Natural killer cell treated with Interleukin-12 subunit alpha and Interleukin-12 subunit beta and Interleukin-15 and Interleukin-18, amount 100 ng/mL, for 72 hours (primary cell): ENCODE results near the gene GABRA4. TPM values are rescaled to one million over a fixed set of nuclear protein-coding genes. Genes with fewer than 3 reads are reported as not detected.

Experiments
- ATAC-seq, 2 donors: fragments of 150-1000 bp; cut with Tn5 transposase in 1 of 2; sonication (Bioruptor Pico), chemical (Tn5 transposase) in 1 of 2; 2 replicates each; pipeline ENCODE4 v1.10.0; 2021
- DNase-seq: peaks from one replicate; pipeline ENCODE4 v3.0.0; 2022; ENCODE audit warnings: low spot score
- H3K27ac Mint-ChIP-seq, 2 donors: 1 replicate in 1 of 2; 2 replicates in 1 of 2; pipeline ENCODE4 v1.8.0; 2022; ENCODE audit warnings: mixed read lengths in 2 of 2, mild to moderate bottlenecking in 1 of 2, moderate library complexity in 1 of 2
- H3K27me3 Mint-ChIP-seq, 2 donors: 1 replicate in 1 of 2; 2 replicates in 1 of 2; pipeline ENCODE4 v1.8.0; 2022; ENCODE audit warnings: mixed read lengths in 2 of 2
- H3K36me3 Mint-ChIP-seq: one replicate; pipeline ENCODE4 v1.8.0; 2022; ENCODE audit warnings: mixed read lengths
- H3K4me1 Mint-ChIP-seq, 2 donors: 1 replicate in 1 of 2; 2 replicates in 1 of 2; pipeline ENCODE4 v1.8.0; 2022; ENCODE audit warnings: low read depth in 2 of 2, mixed read lengths in 2 of 2, mild to moderate bottlenecking in 1 of 2
- H3K4me3 Mint-ChIP-seq: one replicate; pipeline ENCODE4 v1.8.0; 2022; ENCODE audit warnings: mixed read lengths
- H3K9me3 Mint-ChIP-seq: 2 replicates; pipeline ENCODE4 v1.8.0; 2022; ENCODE audit warnings: mixed read lengths
- total RNA-seq, 2 donors: library from RNA; stranded (reverse); gene quantifications; one replicate each; pipeline ENCODE4 v1.2.3, GENCODE V29; 2022

Gene GABRA4
- total RNA-seq, 2 donors from 2014 or later, result not detected

GRCh38 chr4:47002580-47002979 lies 9.2 kb upstream of the GABRA4 start:
- no peak for ATAC-seq
- Mint-ChIP-seq H3K36me3 (no peaks in the 10 kb centered on the region), H3K27me3 (peaks cover 2 to 6% of the 10 kb centered on the region in 2 donors), H3K27ac (no peak overlapping the region), H3K9me3 (no peaks in the 10 kb centered on the region), H3K4me3 (no peak overlapping the region), H3K4me1 (no peaks in the 10 kb centered on the region)
- no peak for DNase-seq

GRCh38 chr4:47000406-47000805 lies 7.0 kb upstream of the GABRA4 start:
- no peak overlapping the region for H3K4me3 Mint-ChIP-seq
- ATAC-seq (no peak), DNase-seq (no peak)
- H3K27me3 Mint-ChIP-seq, result peaks cover 10 to 17% of the 10 kb centered on the region in 2 donors
- no peak overlapping the region for H3K27ac Mint-ChIP-seq
- no peaks in the 10 kb centered on the region for H3K4me1 Mint-ChIP-seq
- H3K9me3 Mint-ChIP-seq, result no peaks in the 10 kb centered on the region
- no peaks in the 10 kb centered on the region for H3K36me3 Mint-ChIP-seq

DNA sequence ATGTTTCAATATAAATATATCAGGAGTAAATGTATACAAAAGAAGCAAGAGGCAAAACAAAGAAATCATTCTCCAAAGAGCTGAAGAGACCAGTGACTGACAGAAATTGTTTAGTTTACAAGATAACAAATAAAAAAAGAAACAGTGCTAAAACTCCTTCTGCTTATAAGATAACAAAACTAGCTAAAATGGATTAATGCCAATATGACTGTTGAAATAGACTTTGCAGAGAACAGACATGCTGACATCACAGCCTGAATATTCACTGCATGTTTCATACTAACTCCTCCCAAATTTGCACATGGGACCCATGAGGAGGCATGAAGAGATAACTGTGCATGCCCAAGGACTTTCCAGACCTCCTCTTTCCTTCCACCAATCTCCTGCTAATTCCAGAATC lies 6.2 kb upstream of the GABRA4 start:
- Mint-ChIP-seq H3K9me3 (no peaks in the 10 kb centered on the region), H3K27ac (no peak overlapping the region), H3K27me3 (peaks cover 18 to 25% of the 10 kb centered on the region in 2 donors), H3K4me3 (no peak overlapping the region), H3K36me3 (no peaks in the 10 kb centered on the region), H3K4me1 (peaks cover under 1% of the 10 kb centered on the region in 2 donors)
- ATAC-seq (no peak), DNase-seq (no peak)

DNA sequence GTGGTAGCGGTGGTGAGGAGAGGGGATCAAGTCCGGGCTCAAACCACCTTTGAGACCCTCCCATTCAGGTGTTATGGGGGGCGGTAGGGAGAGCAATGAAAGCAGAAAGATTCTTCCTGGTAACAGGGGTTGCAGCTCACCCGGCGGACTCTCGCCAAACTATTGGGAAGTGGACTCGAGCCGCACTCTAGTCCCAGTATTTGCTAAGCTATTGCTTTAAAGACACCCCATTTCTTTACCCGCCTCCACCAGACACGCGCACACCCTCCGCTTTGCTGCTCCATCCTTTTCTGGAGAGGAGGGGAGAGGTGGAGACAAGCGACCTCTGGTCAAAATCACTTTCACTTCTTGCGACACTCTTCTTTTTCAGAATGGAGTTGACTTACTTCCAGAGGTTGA lies 625 bp upstream of the GABRA4 start:
- ATAC-seq, result no peak

GRCh38 chr4:46992338-46992737 lies 1.0 kb downstream of the GABRA4 start:
- peaks cover 14 to 15% of the 10 kb centered on the region in 2 donors for H3K4me1 Mint-ChIP-seq
- no peaks in the 10 kb centered on the region for H3K9me3 Mint-ChIP-seq
- ATAC-seq (no peak), DNase-seq (no peak)
- peaks cover 31 to 51% of the 10 kb centered on the region in 2 donors for H3K27me3 Mint-ChIP-seq
- H3K27ac Mint-ChIP-seq, result no peak overlapping the region
- H3K36me3 Mint-ChIP-seq, result no peaks in the 10 kb centered on the region
- H3K4me3 Mint-ChIP-seq, result peak overlapping the region; percentile 34

More for the DNA sequence above, 625 bp upstream of the GABRA4 start:
- DNase-seq, result no peak
- Mint-ChIP-seq H3K9me3 (no peaks in the 10 kb centered on the region), H3K4me3 (peak overlapping the region; percentile 11), H3K27me3 (peaks cover 34 to 56% of the 10 kb centered on the region in 2 donors), H3K27ac (no peak overlapping the region), H3K36me3 (no peaks in the 10 kb centered on the region), H3K4me1 (peaks cover 14 to 15% of the 10 kb centered on the region in 2 donors)

DNA sequence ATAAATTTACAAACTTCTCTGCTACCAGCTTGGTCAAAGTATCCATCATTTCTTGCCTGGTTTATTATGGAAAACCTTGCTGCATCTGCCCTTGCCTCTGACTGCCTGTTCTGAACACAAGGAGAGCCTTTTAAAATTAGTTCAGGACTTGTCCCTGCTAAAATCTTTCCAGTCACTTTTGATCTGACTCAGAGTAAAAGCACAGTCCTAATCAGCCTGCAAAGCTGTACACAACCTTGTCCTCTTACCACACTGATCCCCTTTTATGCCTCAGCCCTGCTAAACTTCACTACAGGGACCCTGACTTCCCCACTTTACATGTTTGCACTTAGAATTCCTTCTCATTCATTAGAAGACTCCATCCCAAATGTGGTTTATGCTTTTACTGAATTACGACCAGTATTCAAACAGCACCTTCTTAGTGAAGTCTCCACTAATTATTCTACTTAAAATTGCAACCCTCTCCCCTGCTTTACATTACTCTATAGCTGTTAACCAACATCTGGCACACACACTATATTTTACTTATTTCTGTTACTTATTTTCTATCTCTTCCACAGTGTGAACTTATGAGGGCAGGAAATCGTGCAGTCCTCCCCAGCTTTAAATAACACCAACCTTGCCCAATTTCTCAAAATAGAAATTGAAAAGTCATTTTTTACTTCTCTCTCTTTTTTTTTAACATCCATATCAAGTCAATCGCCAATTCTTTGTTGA lies 6.3 kb downstream of the GABRA4 start:
- peaks cover 6 to 15% of the 10 kb centered on the region in 2 donors for H3K27me3 Mint-ChIP-seq
- H3K4me1 Mint-ChIP-seq, result peaks cover under 1% of the 10 kb centered on the region in 2 donors
- ATAC-seq, result no peak
- no peak overlapping the region for H3K27ac Mint-ChIP-seq
- no peak overlapping the region for H3K4me3 Mint-ChIP-seq
- no peaks in the 10 kb centered on the region for H3K9me3 Mint-ChIP-seq
- DNase-seq, result no peak
- no peaks in the 10 kb centered on the region for H3K36me3 Mint-ChIP-seq

GRCh38 chr4:46984781-46985180 lies 8.6 kb downstream of the GABRA4 start:
- ATAC-seq, result no peak

GRCh38 chr4:46980851-46981250 lies 12.5 kb downstream of the GABRA4 start:
- DNase-seq (no peak), ATAC-seq (no peak)
- no peak overlapping the region for H3K27ac Mint-ChIP-seq
- no peak overlapping the region for H3K4me3 Mint-ChIP-seq
- H3K27me3 Mint-ChIP-seq, result peaks cover 21 to 26% of the 10 kb centered on the region in 2 donors
- no peaks in the 10 kb centered on the region for H3K9me3 Mint-ChIP-seq
- H3K4me1 Mint-ChIP-seq, result peaks cover 0 to 3% of the 10 kb centered on the region in 2 donors
- no peaks in the 10 kb centered on the region for H3K36me3 Mint-ChIP-seq

More at GRCh38 chr4:46984781-46985180, 8.6 kb downstream of the GABRA4 start:
- no peaks in the 10 kb centered on the region for H3K9me3 Mint-ChIP-seq
- peaks cover 7 to 16% of the 10 kb centered on the region in 2 donors for H3K27me3 Mint-ChIP-seq
- no peak for DNase-seq
- no peaks in the 10 kb centered on the region for H3K36me3 Mint-ChIP-seq
- H3K4me1 Mint-ChIP-seq, result no peaks in the 10 kb centered on the region
- no peak overlapping the region for H3K27ac Mint-ChIP-seq
- no peak overlapping the region for H3K4me3 Mint-ChIP-seq

GRCh38 chr4:46979726-46980125 lies 13.7 kb downstream of the GABRA4 start:
- Mint-ChIP-seq H3K36me3 (no peaks in the 10 kb centered on the region), H3K27ac (no peak overlapping the region), H3K27me3 (peaks cover 24 to 37% of the 10 kb centered on the region in 2 donors), H3K9me3 (no peaks in the 10 kb centered on the region), H3K4me3 (no peak overlapping the region), H3K4me1 (peaks cover 0 to 3% of the 10 kb centered on the region in 2 donors)
- ATAC-seq, result no peak
- no peak for DNase-seq

- H3K4me3 Mint-ChIP-seq, result no peak overlapping the region
- H3K36me3 Mint-ChIP-seq, result no peaks in the 10 kb centered on the region
- ATAC-seq (no peak), DNase-seq (no peak)
- peaks cover 27 to 41% of the 10 kb centered on the region in 2 donors for H3K27me3 Mint-ChIP-seq
- H3K4me1 Mint-ChIP-seq, result peaks cover 0 to 3% of the 10 kb centered on the region in 2 donors
- no peak overlapping the region for H3K27ac Mint-ChIP-seq
- no peaks in the 10 kb centered on the region for H3K9me3 Mint-ChIP-seq
These were observed 14.1 kb downstream of the GABRA4 start for GRCh38 chr4:46979283-46979682.

GRCh38 chr4:46977245-46977644 lies 16.1 kb downstream of the GABRA4 start:
- DNase-seq (no peak), ATAC-seq (no peak)
- Mint-ChIP-seq H3K4me3 (no peak overlapping the region), H3K36me3 (no peaks in the 10 kb centered on the region), H3K27ac (no peak overlapping the region), H3K9me3 (no peaks in the 10 kb centered on the region), H3K4me1 (peaks cover 0 to 3% of the 10 kb centered on the region in 2 donors), H3K27me3 (peaks cover 30 to 44% of the 10 kb centered on the region in 2 donors)

- no peaks in the 10 kb centered on the region for H3K9me3 Mint-ChIP-seq
- ATAC-seq (no peak), DNase-seq (no peak)
- H3K4me1 Mint-ChIP-seq, result peaks cover 0 to 3% of the 10 kb centered on the region in 2 donors
- no peaks in the 10 kb centered on the region for H3K36me3 Mint-ChIP-seq
- H3K27me3 Mint-ChIP-seq, result peaks cover 23 to 33% of the 10 kb centered on the region in 2 donors
- no peak overlapping the region for H3K27ac Mint-ChIP-seq
- no peak overlapping the region for H3K4me3 Mint-ChIP-seq
These were observed 17.4 kb downstream of the GABRA4 start for GRCh38 chr4:46975812-46976553.

DNA sequence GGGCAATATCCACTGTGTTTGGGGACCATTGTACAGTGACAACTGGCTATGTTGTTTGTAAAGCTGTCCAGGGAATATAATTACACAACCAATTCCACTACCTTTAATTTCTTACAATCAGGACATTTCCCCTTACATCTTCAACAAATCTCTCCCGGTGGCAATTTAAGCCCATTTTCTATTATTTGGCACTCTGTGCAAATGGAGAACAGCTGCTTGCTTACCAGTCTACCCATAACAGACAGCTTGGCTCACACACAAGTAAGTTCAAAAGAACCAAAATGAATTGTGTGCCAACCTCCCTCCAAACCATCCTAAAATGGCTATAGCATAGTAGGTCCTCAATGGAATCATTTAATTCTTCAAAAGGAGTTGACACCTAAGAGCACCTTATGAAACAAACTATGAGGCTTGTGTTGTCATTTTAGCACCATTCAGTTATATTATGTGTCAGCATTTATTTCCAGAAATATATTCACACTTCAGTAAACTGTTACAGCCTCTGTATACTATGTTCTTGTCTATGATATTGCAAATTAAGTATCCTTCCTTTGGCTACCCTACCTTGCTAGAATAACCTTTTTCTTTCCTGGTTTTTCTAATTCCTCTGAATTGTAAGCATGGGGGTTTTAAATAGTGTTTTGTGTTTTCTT lies 18.4 kb downstream of the GABRA4 start:
- ATAC-seq, result no peak
- Mint-ChIP-seq H3K27ac (no peak overlapping the region), H3K27me3 (peaks cover 25 to 33% of the 10 kb centered on the region in 2 donors), H3K4me1 (peaks cover 0 to 3% of the 10 kb centered on the region in 2 donors), H3K9me3 (no peaks in the 10 kb centered on the region), H3K36me3 (no peaks in the 10 kb centered on the region), H3K4me3 (no peak overlapping the region)
- no peak for DNase-seq

DNA sequence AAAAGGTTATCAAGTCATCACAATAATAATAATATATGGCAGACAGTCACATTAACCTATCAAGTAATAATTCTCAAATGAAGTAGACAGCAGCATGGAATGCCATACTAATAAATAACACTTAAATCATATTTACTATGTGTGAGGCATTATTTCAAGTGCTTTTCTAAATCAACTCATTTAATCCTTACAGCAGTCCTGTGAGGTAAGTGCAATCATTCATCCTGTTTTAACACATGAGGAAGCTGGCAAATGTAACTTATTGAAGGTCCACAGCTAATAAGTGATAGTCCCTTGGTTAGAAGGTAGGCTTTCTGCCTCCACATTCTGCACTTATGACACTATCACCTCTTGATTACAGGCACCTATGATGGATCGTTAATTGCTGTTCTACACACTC lies 24.5 kb downstream of the GABRA4 start:
- no peak overlapping the region for H3K4me3 Mint-ChIP-seq
- no peak for DNase-seq
- peaks cover 11 to 20% of the 10 kb centered on the region in 2 donors for H3K27me3 Mint-ChIP-seq
- no peak for ATAC-seq
- no peaks in the 10 kb centered on the region for H3K9me3 Mint-ChIP-seq
- H3K36me3 Mint-ChIP-seq, result no peaks in the 10 kb centered on the region
- no peaks in the 10 kb centered on the region for H3K4me1 Mint-ChIP-seq
- no peak overlapping the region for H3K27ac Mint-ChIP-seq
